Activated T-cell treated with anti-CD3 and anti-CD28 coated beads, Interleukin-2, amount 50 U/mL, for 72 hours (primary cell): Measurements from ENCODE around the gene ABHD13. TPM values are rescaled to one million over a fixed set of nuclear protein-coding genes. Genes with fewer than 3 reads are reported as not detected.
"Not testable (repeated sequence)": the region's sequence is repeated elsewhere in the genome, so short reads cannot be mapped to it uniquely, and the experiment has no call there.

Experiments
- ATAC-seq, 2 donors: fragments of 150-1000 bp; cut with Tn5 transposase; replicated peaks in 1 of 2; 2 replicates each; pipeline ENCODE4 v1.10.0; 2021; ENCODE audit warnings: moderate library complexity in 2 of 2, mild to moderate bottlenecking in 1 of 2
- DNase-seq, 2 donors: peaks; one replicate each; pipeline ENCODE4 v3.0.0; 2021 to 2022; ENCODE audit warnings: mixed read lengths in 1 of 2
- H3K27ac Mint-ChIP-seq: one replicate; pipeline ENCODE4 v1.8.0; 2022; ENCODE audit warnings: mild to moderate bottlenecking, moderate library complexity, mixed read lengths
- H3K27me3 Mint-ChIP-seq: one replicate; pipeline ENCODE4 v1.8.0; 2022; ENCODE audit warnings: low read depth, mixed read lengths
- H3K36me3 Mint-ChIP-seq, 2 donors: one replicate each; pipeline ENCODE4 v1.8.0; 2022; ENCODE audit warnings: mixed read lengths in 2 of 2, mild to moderate bottlenecking in 1 of 2; ENCODE audit not compliant: insufficient read depth in 2 of 2
- H3K4me1 Mint-ChIP-seq: one replicate; pipeline ENCODE4 v1.8.0; 2022; ENCODE audit warnings: low read depth, mixed read lengths
- H3K4me3 Mint-ChIP-seq, 2 donors: one replicate each; pipeline ENCODE4 v1.8.0; 2022; ENCODE audit warnings: mild to moderate bottlenecking in 2 of 2, mixed read lengths in 2 of 2, moderate library complexity in 2 of 2
- H3K9me3 Mint-ChIP-seq, 2 donors: one replicate each; pipeline ENCODE4 v1.8.0; 2022; ENCODE audit warnings: mixed read lengths in 2 of 2
- total RNA-seq, 2 donors: library from RNA; stranded (reverse); gene quantifications; one replicate each; pipeline ENCODE4 v1.2.3, GENCODE V29; 2022

ABHD13 gene
- total RNA-seq, 2 donors from 2014 or later: 5.3 to 6.5 TPM

DNA sequence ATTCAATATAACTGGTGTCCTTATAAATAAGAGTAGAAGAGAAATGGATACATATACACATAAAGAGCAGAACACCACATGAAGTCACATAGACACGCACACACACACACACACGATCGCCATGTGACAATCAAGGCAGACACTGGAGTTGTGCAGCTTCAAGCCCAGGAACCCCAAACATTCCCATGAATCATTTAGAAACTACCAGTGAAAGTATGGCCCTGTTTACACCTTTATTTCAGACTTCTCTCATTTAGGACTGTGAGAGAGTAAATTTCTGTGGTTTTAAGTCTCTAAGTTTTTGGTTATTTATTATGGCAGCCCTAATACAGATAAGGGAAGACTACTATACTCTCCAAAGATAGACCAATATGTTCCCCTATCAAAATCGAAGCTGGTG lies 31.0 kb downstream of the ABHD13 start:
- Mint-ChIP-seq H3K36me3 (peaks cover 7 to 12% of the 10 kb centered on the region in 2 donors), H3K4me3 (no peak overlapping the region), H3K9me3 (peaks cover 6 to 16% of the 10 kb centered on the region in 2 donors), H3K4me1 (peaks cover 8% of the 10 kb centered on the region), H3K27me3 (no peaks in the 10 kb centered on the region), H3K27ac (no peak overlapping the region)
- DNase-seq (no peak), ATAC-seq (peak in 1 of 2 donors; percentile 46)

DNA sequence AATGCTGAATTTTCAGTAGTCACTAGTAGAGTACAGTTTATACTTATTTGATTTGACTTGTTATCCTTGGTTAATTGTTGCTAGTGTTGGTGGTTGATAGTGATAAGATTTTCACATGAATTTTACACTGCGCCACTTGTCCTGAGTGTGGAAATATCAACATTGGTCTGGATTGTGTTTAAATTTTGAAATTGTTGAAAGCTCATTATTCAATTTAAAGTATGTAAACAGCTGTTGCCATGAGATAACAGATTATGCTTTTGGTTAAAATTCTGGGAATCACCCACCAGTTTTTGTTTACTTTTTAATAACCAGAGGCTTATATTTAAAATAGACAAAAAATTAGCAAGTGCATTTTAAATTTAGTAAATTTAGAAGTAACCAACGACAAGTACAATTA lies 39.1 kb downstream of the ABHD13 start:
- ATAC-seq (no peak), DNase-seq (no peak)
- Mint-ChIP-seq H3K4me1 (no peaks in the 10 kb centered on the region), H3K4me3 (no peak overlapping the region), H3K27ac (no peak overlapping the region), H3K9me3 (no peaks in the 10 kb centered on the region), H3K27me3 (no peaks in the 10 kb centered on the region), H3K36me3 (no peaks in the 10 kb centered on the region)

DNA sequence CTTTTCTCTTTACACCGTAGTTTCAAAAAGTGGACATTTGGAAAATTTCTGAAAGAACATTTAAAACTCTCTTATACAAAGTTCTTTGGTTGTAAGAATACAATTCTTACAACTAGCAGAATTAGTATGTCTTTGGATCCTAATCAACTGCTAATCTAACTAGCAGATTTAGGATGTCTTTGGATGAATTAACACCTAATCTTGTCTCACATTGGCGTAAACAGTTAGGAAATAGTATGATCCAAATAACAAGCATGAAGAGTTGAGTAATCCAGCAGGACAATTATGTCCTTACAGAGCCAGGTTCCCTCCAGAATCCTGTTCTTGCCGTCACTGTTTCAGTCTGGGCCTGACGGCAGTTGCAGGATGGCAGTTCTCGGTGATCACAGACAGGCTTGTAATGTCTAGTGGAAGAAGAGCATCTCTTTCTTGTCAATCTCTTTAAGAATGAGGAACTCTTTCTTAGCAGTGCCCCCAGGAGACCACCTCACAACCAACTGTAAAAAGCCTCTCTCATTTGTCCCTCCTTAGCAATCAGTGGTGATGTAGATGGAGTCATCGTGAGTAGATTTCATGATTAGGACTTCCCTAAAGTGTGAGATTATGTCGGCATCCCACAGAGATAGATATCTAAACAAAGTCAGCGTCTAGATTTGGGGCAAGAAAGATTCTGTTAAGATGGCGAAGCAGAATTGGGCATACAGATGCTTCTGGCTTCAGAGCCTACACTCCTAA lies 45.6 kb downstream of the ABHD13 start:
- H3K27ac Mint-ChIP-seq: no peak overlapping the region
- peaks cover 21% of the 10 kb centered on the region for H3K4me1 Mint-ChIP-seq
- H3K9me3 Mint-ChIP-seq: peaks cover 0 to 2% of the 10 kb centered on the region in 2 donors

DNA sequence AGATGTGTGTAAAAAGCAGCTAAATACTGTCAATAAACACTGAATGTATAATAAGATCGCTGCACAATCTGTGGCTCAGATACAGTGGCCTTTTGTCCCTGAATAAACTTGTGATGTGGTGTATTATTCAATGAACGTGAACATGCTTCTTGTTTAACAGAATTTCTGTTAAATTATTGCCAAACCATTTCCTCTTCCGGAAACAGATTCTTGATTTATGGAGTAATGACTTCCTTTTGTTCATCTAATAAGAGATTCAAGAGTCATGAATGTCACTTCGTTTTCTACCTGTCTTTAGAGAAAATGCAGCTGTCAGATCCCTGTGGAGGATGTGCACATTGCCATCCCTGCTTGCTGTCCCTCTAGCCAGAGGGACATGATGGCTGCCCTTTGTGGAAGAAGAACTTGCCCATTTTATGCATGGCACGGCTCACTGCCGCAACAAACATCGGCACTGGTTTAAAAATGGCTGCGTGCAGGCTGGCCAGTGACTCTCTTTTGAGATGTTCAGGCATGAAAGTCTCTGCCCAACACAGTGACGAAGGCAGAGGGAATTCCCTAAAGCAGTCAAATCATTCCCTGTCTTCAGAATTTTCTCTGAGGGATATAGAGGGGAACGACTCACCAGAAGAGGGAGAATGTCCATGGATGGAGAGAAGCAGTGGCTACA lies 48.3 kb downstream of the ABHD13 start:
- no peaks in the 10 kb centered on the region for H3K36me3 Mint-ChIP-seq
- peak overlapping the region; percentile 61 to 76 for H3K4me3 Mint-ChIP-seq
- no peak overlapping the region for H3K27ac Mint-ChIP-seq
- DNase-seq (no peak), ATAC-seq (no peak)
- no peaks in the 10 kb centered on the region for H3K27me3 Mint-ChIP-seq
- H3K9me3 Mint-ChIP-seq: peaks cover 0 to 2% of the 10 kb centered on the region in 2 donors
- H3K4me1 Mint-ChIP-seq: peaks cover 45% of the 10 kb centered on the region

More for the DNA sequence above, 45.6 kb downstream of the ABHD13 start:
- no peaks in the 10 kb centered on the region for H3K36me3 Mint-ChIP-seq
- H3K4me3 Mint-ChIP-seq: no peak overlapping the region
- no peaks in the 10 kb centered on the region for H3K27me3 Mint-ChIP-seq
- ATAC-seq (no peak), DNase-seq (no peak)

DNA sequence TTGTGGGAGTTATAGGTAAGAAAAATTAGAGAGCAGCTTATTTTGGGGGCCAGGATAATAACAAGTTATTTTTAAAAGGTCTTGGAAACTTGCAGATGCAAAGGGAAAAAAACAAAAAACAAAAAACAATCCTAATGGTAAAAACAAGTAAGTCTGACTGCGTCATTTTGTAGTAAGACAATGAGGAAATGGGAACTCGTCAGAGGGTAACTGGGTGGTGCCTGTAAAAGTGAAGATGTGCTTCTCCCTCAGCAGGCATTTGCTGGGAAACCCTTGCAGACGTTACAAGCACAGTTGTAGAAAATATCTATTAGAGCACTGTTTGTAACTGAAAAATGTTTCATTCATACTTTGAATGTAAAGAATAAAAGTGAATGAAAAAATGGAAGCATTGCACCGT lies 49.2 kb downstream of the ABHD13 start:
- H3K4me3 Mint-ChIP-seq: no peak overlapping the region
- no peak overlapping the region for H3K27ac Mint-ChIP-seq
- no peaks in the 10 kb centered on the region for H3K36me3 Mint-ChIP-seq
- DNase-seq (no peak), ATAC-seq (no peak)
- H3K27me3 Mint-ChIP-seq: no peaks in the 10 kb centered on the region
- H3K9me3 Mint-ChIP-seq: peaks cover 0 to 2% of the 10 kb centered on the region in 2 donors
- peaks cover 49% of the 10 kb centered on the region for H3K4me1 Mint-ChIP-seq

DNA sequence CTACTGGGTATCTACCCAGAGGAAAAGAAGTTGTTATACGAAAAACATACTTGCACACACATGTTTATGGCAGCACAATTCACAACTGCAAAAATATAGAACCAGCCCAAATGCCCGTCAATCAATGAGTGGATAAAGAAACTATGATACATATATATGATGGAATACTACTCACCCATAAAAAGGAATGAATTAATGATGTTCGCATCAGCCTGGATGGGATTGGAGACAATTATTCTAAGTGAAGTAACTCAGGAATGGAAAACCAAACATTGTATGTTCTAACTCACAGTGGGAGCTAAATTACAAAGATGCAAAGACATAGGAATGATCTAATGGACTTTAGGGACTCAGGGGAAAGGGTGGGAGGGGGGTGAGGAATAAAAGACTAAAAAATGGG lies 49.7 kb downstream of the ABHD13 start:
- not testable (repeated sequence) for H3K4me3 Mint-ChIP-seq, H3K36me3 Mint-ChIP-seq, H3K9me3 Mint-ChIP-seq, ATAC-seq, H3K27ac Mint-ChIP-seq, DNase-seq, H3K27me3 Mint-ChIP-seq
- H3K4me1 Mint-ChIP-seq: peaks cover 51% of the 10 kb centered on the region

DNA sequence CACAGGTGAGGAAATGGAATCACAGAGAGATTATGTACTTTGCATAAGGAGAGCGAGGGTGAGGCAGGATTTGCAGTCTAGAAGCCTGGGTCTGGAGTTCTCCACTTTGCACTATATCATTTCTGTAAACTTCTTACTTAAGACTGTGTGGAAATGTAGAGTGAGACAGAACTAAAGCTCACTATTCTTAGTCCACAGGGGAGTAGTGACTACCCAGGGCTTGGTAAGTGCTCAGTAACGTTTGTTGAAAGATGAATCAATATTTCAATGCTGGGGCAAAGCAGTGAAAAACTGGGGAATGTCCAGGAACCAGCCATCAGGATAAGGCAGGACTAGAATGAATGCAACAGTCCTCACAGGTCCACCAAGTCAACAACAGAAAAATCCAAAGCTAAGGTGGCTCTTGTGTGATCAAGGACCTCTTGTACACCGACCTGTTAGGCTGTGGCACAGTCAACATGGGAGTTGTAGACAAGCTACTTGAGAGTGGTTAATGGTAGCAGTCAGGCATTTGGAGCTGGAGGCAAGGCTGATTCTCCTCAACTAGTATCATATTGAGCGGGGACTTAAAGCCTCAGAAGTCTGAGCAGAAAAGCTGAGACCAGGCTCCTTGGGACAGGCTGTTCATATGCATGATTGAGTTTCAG lies 50.4 kb downstream of the ABHD13 start:
- ATAC-seq (peak; percentile 48 to 54), DNase-seq (peak in 1 of 2 donors; percentile 9)
- Mint-ChIP-seq H3K4me1 (peaks cover 51% of the 10 kb centered on the region), H3K9me3 (peaks cover 0 to 2% of the 10 kb centered on the region in 2 donors), H3K36me3 (no peaks in the 10 kb centered on the region), H3K27me3 (no peaks in the 10 kb centered on the region), H3K27ac (no peak overlapping the region), H3K4me3 (no peak overlapping the region)

DNA sequence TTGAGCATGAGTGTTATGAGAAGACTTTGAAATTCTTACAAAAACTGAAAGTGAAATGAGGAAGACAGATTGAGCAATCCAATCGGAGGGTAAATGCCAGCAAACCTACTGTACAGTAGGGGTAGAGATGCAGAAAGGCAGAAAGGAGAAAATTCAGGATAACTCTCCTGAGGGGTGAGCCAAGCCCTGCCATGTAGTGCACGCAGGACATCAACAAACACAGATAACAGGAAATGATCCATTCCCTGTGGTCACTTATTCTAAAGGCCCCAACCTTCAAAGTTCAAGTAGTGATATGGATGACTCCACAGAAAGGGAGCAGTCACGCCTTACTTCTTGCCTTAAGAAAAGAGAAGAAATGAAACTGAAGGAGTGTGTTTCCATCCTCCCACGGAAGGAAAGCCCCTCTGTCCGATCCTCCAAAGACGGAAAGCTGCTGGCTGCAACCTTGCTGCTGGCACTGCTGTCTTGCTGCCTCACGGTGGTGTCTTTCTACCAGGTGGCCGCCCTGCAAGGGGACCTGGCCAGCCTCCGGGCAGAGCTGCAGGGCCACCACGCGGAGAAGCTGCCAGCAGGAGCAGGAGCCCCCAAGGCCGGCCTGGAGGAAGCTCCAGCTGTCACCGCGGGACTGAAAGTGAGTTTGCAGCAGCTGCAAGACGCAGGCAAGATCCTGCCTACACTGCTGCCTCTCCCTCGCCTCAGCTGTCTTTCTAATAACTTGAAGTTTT lies 51.6 kb downstream of the ABHD13 start, which contains the start of gene TNFSF13B:
Gene TNFSF13B, plus strand, starts transcription at position 118 of the 728 bp plus-strand sequence. Its CDS starts 178 bp downstream, at position 296.
- peaks cover 51% of the 10 kb centered on the region for H3K4me1 Mint-ChIP-seq
- H3K36me3 Mint-ChIP-seq: no peaks in the 10 kb centered on the region
- peak within 1 kb of the TSS; percentile 91 for H3K27ac Mint-ChIP-seq
- ATAC-seq: peak; percentile 73 to 79
- H3K27me3 Mint-ChIP-seq: no peaks in the 10 kb centered on the region
- peak; percentile 45 to 53 for DNase-seq
- H3K4me3 Mint-ChIP-seq: peak within 1 kb of the TSS; percentile 84 to 86
- H3K9me3 Mint-ChIP-seq: peaks cover 0 to 2% of the 10 kb centered on the region in 2 donors

DNA sequence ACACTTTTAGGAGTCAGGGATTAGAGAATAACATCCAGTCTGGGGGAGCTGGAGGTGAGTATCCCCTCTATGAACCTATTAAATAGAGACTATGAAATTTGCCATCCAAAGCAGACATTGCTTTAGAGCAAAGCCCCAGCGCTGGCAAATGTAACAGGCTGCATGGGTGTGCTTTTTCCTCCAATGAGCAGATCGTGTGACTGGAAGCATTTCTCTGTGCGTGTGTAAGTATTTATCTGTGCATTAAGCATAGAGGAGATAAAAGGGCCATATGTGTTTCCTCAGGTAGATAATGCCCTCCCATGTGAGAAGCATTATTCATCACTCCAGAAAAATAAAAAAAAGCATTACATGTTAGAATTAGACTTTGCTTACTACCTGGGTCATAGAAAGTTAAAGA lies 52.2 kb downstream of the ABHD13 start:
- Mint-ChIP-seq H3K9me3 (peaks cover 0 to 2% of the 10 kb centered on the region in 2 donors), H3K4me1 (peaks cover 51% of the 10 kb centered on the region), H3K36me3 (no peaks in the 10 kb centered on the region), H3K4me3 (peak overlapping the region; percentile 84 to 86), H3K27me3 (no peaks in the 10 kb centered on the region), H3K27ac (peak overlapping the region; percentile 91)
- DNase-seq (no peak), ATAC-seq (peak; percentile 2 to 3)

DNA sequence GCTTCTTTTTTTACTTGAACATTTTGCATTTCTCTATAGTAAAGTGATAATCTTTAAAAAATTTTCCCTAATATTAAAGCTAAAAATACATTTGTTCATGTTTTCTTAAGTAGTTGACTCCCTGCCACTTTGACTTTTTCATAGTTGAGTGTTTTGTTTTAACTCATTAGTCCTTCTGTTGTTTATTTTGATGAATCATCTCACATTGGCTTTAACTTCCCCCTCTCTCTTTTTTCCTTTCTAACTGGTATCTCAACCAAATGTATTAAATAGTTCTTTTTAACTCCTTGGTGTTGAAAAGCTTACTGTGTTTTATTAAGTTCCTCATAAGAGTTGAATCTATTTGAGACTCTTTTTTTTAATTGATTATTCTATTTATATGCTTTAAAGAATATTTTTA lies 54.1 kb downstream of the ABHD13 start:
- Mint-ChIP-seq H3K36me3 (no peaks in the 10 kb centered on the region), H3K4me1 (peaks cover 34% of the 10 kb centered on the region), H3K4me3 (peak overlapping the region in 1 of 2 donors; percentile 30), H3K27me3 (no peaks in the 10 kb centered on the region), H3K9me3 (peaks cover 0 to 2% of the 10 kb centered on the region in 2 donors), H3K27ac (peak overlapping the region; percentile 60)
- DNase-seq (no peak), ATAC-seq (no peak)

DNA sequence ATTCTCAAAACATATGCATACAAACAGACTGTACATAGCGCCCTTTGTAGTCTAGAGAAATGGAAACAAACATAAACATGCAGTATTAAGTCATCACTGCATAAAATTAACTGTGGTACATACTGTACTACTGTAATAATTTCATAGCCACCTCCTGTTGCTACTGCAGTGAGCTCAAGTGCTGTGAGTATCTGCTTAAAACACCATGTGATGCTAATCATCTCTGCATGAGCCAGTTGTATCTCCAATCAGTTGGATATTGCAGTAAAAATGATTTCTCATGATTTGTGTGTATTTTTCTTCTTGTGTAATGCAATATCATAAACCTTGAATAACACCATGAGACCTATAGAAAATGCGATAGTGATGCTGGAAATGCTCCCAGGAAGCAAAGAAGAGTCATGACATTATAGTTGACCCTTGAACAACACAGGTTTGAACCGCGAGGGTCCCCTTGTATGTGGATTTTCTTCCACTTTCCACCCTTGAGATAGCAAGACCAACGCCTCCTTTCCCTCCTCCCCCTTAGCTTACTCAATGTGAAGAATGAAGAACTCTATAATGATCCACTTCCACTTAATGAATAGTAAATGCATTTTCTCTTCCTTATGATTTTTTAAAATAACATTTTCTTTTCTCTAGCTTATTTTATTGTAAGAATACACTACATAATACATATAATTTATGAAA lies 55.4 kb downstream of the ABHD13 start:
- ATAC-seq: no peak
- Mint-ChIP-seq H3K9me3 (no peaks in the 10 kb centered on the region), H3K4me1 (peaks cover 32% of the 10 kb centered on the region), H3K36me3 (no peaks in the 10 kb centered on the region), H3K27ac (no peak overlapping the region), H3K27me3 (no peaks in the 10 kb centered on the region), H3K4me3 (no peak overlapping the region)
- DNase-seq: no peak

DNA sequence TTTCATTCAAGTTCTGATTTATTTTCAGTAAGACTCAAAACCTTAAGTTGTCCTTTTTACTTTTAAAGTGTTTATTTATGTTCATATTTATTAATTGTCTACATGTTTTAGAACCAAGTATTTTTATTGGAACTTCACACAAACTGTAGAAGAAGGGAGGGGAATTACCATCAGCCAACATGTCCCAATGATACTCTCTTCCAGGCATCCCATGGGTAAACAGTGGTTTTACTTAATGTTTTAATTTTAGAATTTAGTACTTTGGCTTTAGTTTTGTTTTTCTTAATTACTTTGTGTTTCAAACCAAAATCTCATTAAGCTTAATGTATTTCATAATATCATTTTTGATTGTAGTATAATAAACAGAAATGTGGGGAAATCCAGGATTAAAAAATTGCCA lies 56.5 kb downstream of the ABHD13 start:
- H3K36me3 Mint-ChIP-seq: no peaks in the 10 kb centered on the region
- H3K27me3 Mint-ChIP-seq: no peaks in the 10 kb centered on the region
- ATAC-seq: no peak
- H3K9me3 Mint-ChIP-seq: no peaks in the 10 kb centered on the region
- peaks cover 20% of the 10 kb centered on the region for H3K4me1 Mint-ChIP-seq
- DNase-seq: no peak
- H3K27ac Mint-ChIP-seq: no peak overlapping the region
- no peak overlapping the region for H3K4me3 Mint-ChIP-seq
